HEK293 (cell line): ENCODE measurements around the gene ZC2HC1C.

Source experiments
- CTCF ChIA-PET: fragments of 350-600 bp; formaldehyde crosslinking; extraction: SDS; loops from one replicate; lab custom pipeline; 2021; ENCODE audit warnings: antibody characterized with exemption; lab: Yijun Ruan, JAX
- POLR2A ChIA-PET: fragments of 300-600 bp; formaldehyde crosslinking; extraction: SDS; loops from one replicate; lab custom pipeline; 2020; ENCODE audit warnings: antibody characterized with exemption, inconsistent platforms; lab: Yijun Ruan, JAX
- H3K27ac ChIP-seq: fragments of 200-500 bp; sonication (Bioruptor generic); 2 replicates; pipeline ENCODE4 v1.5.1; 2014; ENCODE audit warnings: low read depth, low read length, control low read depth, inconsistent platforms; ENCODE audit errors: extremely low read depth
- H3K36me3 ChIP-seq, 2 experiments: fragments of 200-500 bp in 1 of 2; sonication (Bioruptor generic) in 1 of 2; 1 replicate in 1 of 2; 2 replicates in 1 of 2; pipeline ENCODE4 v1.5.1; 2014 to 2017; ENCODE audit warnings: inconsistent platforms in 2 of 2, low read length in 2 of 2; ENCODE audit not compliant: control insufficient read depth in 2 of 2, insufficient read depth in 1 of 2
- H3K4me1 ChIP-seq: fragments of 200-500 bp; sonication (Bioruptor generic); 2 replicates; pipeline ENCODE4 v1.5.1; 2014; ENCODE audit warnings: mild to moderate bottlenecking, low read length, inconsistent platforms; ENCODE audit not compliant: control insufficient read depth, insufficient read depth
- H3K4me3 ChIP-seq: 2 replicates; pipeline ENCODE4 v1.5.1; 2011; ENCODE audit warnings: low read depth, mild to moderate bottlenecking, control low read depth, low read length, moderate library complexity
- H3K9me3 ChIP-seq: fragments of 200-500 bp; sonication (Bioruptor generic); 2 replicates; pipeline ENCODE4 v1.5.1; 2014; ENCODE audit warnings: low read depth, low read length, inconsistent platforms; ENCODE audit not compliant: control insufficient read depth, insufficient read depth
- OSR2 ChIP-seq: fragments of 450-650 bp; formaldehyde crosslinking; IDR thresholded peaks from 2 replicates; pipeline ENCODE4 v1.5.1; 2016; ENCODE audit warnings: missing biosample characterization, missing genetic modification characterization
- OVOL3 ChIP-seq: fragments of 450-650 bp; formaldehyde crosslinking; IDR thresholded peaks from 2 replicates; pipeline ENCODE4 v1.5.1; 2016; ENCODE audit warnings: missing biosample characterization, missing genetic modification characterization
- PRDM6 ChIP-seq: fragments of 450-650 bp; formaldehyde crosslinking; IDR thresholded peaks from 2 replicates; pipeline ENCODE4 v1.5.1; 2017; ENCODE audit warnings: missing biosample characterization, missing genetic modification characterization
- ZBTB17 ChIP-seq: fragments of 450-650 bp; formaldehyde crosslinking; IDR thresholded peaks from 2 replicates; pipeline ENCODE4 v1.5.1; 2016; ENCODE audit warnings: missing biosample characterization, missing genetic modification characterization
- ZBTB44 ChIP-seq: fragments of 450-650 bp; IDR thresholded peaks from 2 replicates; pipeline ENCODE4 v1.5.1; 2018; ENCODE audit warnings: missing biosample characterization, mild to moderate bottlenecking, missing genetic modification characterization
- ZBTB8A ChIP-seq: fragments of 450-650 bp; formaldehyde crosslinking; IDR thresholded peaks from 2 replicates; pipeline ENCODE4 v1.5.1; 2016; ENCODE audit warnings: missing biosample characterization, missing genetic modification characterization
- ZFHX2 ChIP-seq: fragments of 450-650 bp; formaldehyde crosslinking; conservative IDR thresholded peaks from 2 replicates; pipeline ENCODE4 v1.5.1; 2016; ENCODE audit warnings: missing biosample characterization, missing genetic modification characterization
- ZNF211 ChIP-seq: fragments of 450-650 bp; formaldehyde crosslinking; IDR thresholded peaks from 2 replicates; pipeline ENCODE4 v1.5.1; 2016; ENCODE audit warnings: low read depth, missing biosample characterization, missing genetic modification characterization
- ZNF391 ChIP-seq: fragments of 450-650 bp; formaldehyde crosslinking; IDR thresholded peaks from 2 replicates; pipeline ENCODE4 v1.5.1; 2016; ENCODE audit warnings: low read depth, missing biosample characterization, missing genetic modification characterization, borderline replicate concordance
- ZNF473 ChIP-seq: fragments of 450-650 bp; formaldehyde crosslinking; IDR thresholded peaks from 2 replicates; pipeline ENCODE4 v1.5.1; 2017; ENCODE audit warnings: missing biosample characterization, missing genetic modification characterization
- ZNF555 ChIP-seq: fragments of 450-650 bp; formaldehyde crosslinking; conservative IDR thresholded peaks from 2 replicates; pipeline ENCODE4 v1.5.1; 2017; ENCODE audit warnings: missing biosample characterization, mild to moderate bottlenecking, missing genetic modification characterization, inconsistent platforms
- ZNF558 ChIP-seq: fragments of 450-650 bp; formaldehyde crosslinking; IDR thresholded peaks from 2 replicates; pipeline ENCODE4 v1.5.1; 2016; ENCODE audit warnings: missing biosample characterization, missing genetic modification characterization
- ZNF660 ChIP-seq: fragments of 450-650 bp; IDR thresholded peaks from 2 replicates; pipeline ENCODE4 v1.5.1; 2018; ENCODE audit warnings: missing biosample characterization, mild to moderate bottlenecking, missing genetic modification characterization
- ZNF704 ChIP-seq: fragments of 450-650 bp; formaldehyde crosslinking; IDR thresholded peaks from 2 replicates; pipeline ENCODE4 v1.5.1; 2016; ENCODE audit warnings: missing biosample characterization, missing genetic modification characterization
- TF ChIP-seq, protein P1 (sequence below): fragments of 450-650 bp; formaldehyde crosslinking; IDR thresholded peaks from 2 replicates; pipeline ENCODE4 v1.5.1; 2017; ENCODE audit warnings: missing biosample characterization, missing genetic modification characterization
- TF ChIP-seq, protein P2 (sequence below): fragments of 450-650 bp; formaldehyde crosslinking; IDR thresholded peaks from 2 replicates; pipeline ENCODE4 v1.5.1; 2016; ENCODE audit warnings: missing biosample characterization, missing genetic modification characterization, borderline replicate concordance

The ZC2HC1C gene

DNA sequence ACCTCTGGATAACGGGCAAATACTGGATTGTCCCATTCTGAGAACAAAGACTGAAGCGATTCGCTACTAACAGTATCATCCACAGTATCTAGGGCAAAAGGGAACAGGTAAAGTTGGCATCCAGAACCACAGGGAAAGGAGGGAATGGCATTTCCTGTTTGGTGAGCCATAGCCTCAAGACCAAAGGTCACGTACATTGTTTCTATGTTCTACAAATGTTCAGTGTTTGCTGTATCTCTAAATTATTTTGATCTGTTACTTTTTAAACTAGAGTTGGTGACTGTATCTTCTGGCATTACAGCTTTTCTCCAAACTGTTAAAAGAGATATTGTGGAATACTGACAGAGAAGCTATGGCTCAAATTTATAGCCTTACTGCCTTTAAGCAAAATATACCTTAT, 27.8 kb upstream of the ZC2HC1C start (continued):
- no peak for TF ChIP-seq ZNF558
- TF ChIP-seq ZBTB17 (tag by site-specific recombination), result no peak
- TF ChIP-seq, all 188 proteins: peak for 0

DNA sequence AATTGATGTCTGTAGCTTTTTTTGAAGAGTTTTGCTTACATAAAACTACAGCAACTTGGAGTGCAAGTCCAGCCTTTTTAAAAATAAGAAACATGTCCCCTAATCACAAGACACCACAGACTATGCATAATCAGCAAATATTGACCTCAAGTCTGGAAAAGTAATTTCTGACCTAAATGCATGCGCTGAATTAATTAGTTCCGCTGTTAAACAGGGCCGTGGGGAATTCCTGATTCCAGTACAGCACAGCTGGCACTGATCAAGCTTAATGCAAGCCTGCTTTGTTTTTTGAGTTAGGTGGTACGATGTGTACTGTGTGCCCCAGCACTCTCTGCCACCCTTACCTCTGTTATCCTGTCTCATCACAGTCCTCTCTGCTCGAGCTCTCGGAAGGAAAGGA, 27.4 kb upstream of the ZC2HC1C start:
- CTCF ChIA-PET, result interaction anchor here (0.5 to 1.2 kb wide), 3 partner anchors 46 to 431 kb away, joined by 3 to 4 read pairs (median 3); no protein-coding TSS in a partner anchor
- POLR2A ChIA-PET, result no interaction called here

DNA sequence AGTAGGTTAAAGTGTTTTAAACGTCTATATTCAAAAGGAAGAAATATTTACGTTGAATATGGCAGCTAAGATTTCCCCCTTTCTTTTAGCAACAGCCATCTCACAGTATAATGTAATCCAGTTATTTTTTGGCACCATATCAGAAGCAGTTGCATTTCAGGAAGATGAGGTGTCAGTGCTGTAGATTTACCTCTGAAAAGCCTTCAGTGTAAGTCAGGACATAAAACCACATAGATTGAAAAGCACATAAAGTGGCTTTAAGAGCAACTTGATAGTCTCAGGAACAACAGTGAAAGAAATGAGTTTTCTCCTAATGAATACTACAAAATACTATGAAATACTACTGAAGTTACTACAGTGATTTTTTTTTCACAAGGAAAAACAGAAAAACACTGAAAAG, 25.1 kb upstream of the ZC2HC1C start:
- Histone ChIP-seq H3K9me3 (no peaks in the 10 kb centered on the region), H3K4me1 (peaks cover 6% of the 10 kb centered on the region), H3K4me3 (no peak overlapping the region), H3K36me3 (peaks cover 3 to 9% of the 10 kb centered on the region in 2 experiments; a peak in 2 of 3 replicates), H3K27ac (no peak overlapping the region)
- ChIA-PET POLR2A (no interaction called here), CTCF (interaction anchor here (0.6 to 0.8 kb wide), 2 partner anchors 31 to 139 kb away, joined by 3 to 5 read pairs; no protein-coding TSS in a partner anchor)
- TF ChIP-seq ZNF391 (tag by site-specific recombination) (no peak), OVOL3 (no peak), OSR2 (peak; percentile 50; the same call in 1 of the 2 replicates), ZBTB44 (peak; percentile 64; the same call in 1 of the 2 replicates), ZNF211 (tag by site-specific recombination) (no peak), ZFHX2 (tag by site-specific recombination) (no peak), ZNF660 (tag by site-specific recombination) (no peak), PRDM6 (tag by site-specific recombination) (peak; percentile 95)

More for the DNA sequence above, 27.4 kb upstream of the ZC2HC1C start:
- Histone ChIP-seq H3K27ac (no peak overlapping the region), H3K9me3 (no peaks in the 10 kb centered on the region), H3K4me1 (peaks cover 6% of the 10 kb centered on the region), H3K4me3 (no peak overlapping the region), H3K36me3 (peaks cover 0 to 17% of the 10 kb centered on the region in 2 experiments; a peak in 1 of 3 replicates)
- TF ChIP-seq PRDM6 (tag by site-specific recombination) (peak; percentile 65), ZNF555 (tag by site-specific recombination) (no peak)

DNA sequence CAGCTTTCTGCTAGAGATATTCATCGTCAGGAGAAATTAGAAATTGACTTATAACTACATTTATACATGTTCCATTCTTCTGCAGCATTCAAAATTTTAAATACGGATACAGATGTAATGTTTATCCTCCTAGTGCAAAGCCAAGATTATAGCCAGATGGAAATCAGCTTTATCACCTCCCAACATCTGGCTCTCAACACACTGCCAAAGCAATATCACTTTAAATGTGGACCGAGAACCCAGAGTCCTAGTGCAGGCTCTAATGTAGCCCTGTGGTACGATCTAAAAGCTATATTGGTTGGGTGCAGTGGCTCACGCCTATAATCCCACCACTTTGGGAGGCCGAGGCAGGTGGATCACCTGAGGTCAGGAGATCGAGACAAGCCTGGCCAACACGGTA, 24.7 kb upstream of the ZC2HC1C start:
- Histone ChIP-seq H3K36me3 (peaks cover 6 to 9% of the 10 kb centered on the region in 2 experiments; a peak in 2 of 3 replicates), H3K4me1 (peaks cover 6% of the 10 kb centered on the region), H3K27ac (no peak overlapping the region), H3K4me3 (no peak overlapping the region), H3K9me3 (no peaks in the 10 kb centered on the region)
- TF ChIP-seq, protein P1, sequence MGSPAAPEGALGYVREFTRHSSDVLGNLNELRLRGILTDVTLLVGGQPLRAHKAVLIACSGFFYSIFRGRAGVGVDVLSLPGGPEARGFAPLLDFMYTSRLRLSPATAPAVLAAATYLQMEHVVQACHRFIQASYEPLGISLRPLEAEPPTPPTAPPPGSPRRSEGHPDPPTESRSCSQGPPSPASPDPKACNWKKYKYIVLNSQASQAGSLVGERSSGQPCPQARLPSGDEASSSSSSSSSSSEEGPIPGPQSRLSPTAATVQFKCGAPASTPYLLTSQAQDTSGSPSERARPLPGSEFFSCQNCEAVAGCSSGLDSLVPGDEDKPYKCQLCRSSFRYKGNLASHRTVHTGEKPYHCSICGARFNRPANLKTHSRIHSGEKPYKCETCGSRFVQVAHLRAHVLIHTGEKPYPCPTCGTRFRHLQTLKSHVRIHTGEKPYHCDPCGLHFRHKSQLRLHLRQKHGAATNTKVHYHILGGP (tag by site-specific recombination), result no peak
- TF ChIP-seq ZNF704 (tag by site-specific recombination) (no peak), ZNF473 (no peak), ZBTB8A (tag by site-specific recombination) (no peak)
- TF ChIP-seq, protein P2, sequence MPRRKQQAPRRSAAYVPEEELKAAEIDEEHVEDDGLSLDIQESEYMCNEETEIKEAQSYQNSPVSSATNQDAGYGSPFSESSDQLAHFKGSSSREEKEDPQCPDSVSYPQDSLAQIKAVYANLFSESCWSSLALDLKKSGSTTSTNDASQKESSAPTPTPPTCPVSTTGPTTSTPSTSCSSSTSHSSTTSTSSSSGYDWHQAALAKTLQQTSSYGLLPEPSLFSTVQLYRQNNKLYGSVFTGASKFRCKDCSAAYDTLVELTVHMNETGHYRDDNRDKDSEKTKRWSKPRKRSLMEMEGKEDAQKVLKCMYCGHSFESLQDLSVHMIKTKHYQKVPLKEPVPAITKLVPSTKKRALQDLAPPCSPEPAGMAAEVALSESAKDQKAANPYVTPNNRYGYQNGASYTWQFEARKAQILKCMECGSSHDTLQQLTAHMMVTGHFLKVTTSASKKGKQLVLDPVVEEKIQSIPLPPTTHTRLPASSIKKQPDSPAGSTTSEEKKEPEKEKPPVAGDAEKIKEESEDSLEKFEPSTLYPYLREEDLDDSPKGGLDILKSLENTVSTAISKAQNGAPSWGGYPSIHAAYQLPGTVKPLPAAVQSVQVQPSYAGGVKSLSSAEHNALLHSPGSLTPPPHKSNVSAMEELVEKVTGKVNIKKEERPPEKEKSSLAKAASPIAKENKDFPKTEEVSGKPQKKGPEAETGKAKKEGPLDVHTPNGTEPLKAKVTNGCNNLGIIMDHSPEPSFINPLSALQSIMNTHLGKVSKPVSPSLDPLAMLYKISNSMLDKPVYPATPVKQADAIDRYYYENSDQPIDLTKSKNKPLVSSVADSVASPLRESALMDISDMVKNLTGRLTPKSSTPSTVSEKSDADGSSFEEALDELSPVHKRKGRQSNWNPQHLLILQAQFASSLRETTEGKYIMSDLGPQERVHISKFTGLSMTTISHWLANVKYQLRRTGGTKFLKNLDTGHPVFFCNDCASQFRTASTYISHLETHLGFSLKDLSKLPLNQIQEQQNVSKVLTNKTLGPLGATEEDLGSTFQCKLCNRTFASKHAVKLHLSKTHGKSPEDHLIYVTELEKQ (tag by site-specific recombination), result no peak
- CTCF ChIA-PET, result interaction anchor here (0.6 to 0.9 kb wide), 4 partner anchors 32 to 140 kb away, joined by 3 to 5 read pairs (median 4); no protein-coding TSS in a partner anchor
- POLR2A ChIA-PET, result no interaction called here
